Lower leg skin (tissue), 3 donors: ENCODE results near the gene MBNL2.

ENCODE experiments used
- CTCF ChIP-seq, 3 donors: fragments of 450-650 bp; IDR thresholded peaks; one replicate each; pipeline ENCODE4 v1.5.1; 2016; ENCODE audit warnings: antibody characterized with exemption in 3 of 3, mild to moderate bottlenecking in 3 of 3, moderate library complexity in 2 of 3
- POLR2A ChIP-seq, 2 donors: fragments of 450-650 bp; IDR thresholded peaks; one replicate each; pipeline ENCODE4 v1.6.1; 2016 to 2017; ENCODE audit warnings: antibody characterized with exemption in 2 of 2, mild to moderate bottlenecking in 1 of 2, moderate library complexity in 1 of 2

GRCh38 chr13:97434397-97435201 is 212.5 kb downstream of the MBNL2 start:
- TF ChIP-seq CTCF (IDR thresholded peaks at IDR 0.05) (no peak), POLR2A (IDR thresholded peaks at IDR 0.05) (no peak)
